GM12891 (cell line): ENCODE measurements around the gene LRMDA.

Source experiments
- POLR2A ChIP-seq: IDR thresholded peaks from 2 replicates; pipeline ENCODE4 v1.6.1; 2011; ENCODE audit warnings: low read depth, low read length, control low read depth
- POLR2AphosphoS5 ChIP-seq: IDR thresholded peaks from 2 replicates; pipeline ENCODE4 v1.6.1; 2011; ENCODE audit warnings: low read depth, low read length, control low read depth
- TAF1 ChIP-seq: IDR thresholded peaks from 2 replicates; pipeline ENCODE4 v1.6.1; 2011; ENCODE audit warnings: low read depth, low read length, control low read depth

GRCh38 chr10:76141376-76141775, 710.0 kb downstream of the LRMDA start:
- no peak for TF ChIP-seq TAF1
- TF ChIP-seq POLR2AphosphoS5 = no peak
- no peak for TF ChIP-seq POLR2A
